GM21576 (cell line): ENCODE data around the gene PRLHR.

Experiments used
- ATAC-seq: cut with Tn5 transposase; IDR thresholded peaks from one replicate; pipeline ENCODE4 v1.9.1; 2021; ENCODE audit warnings: mild to moderate bottlenecking, moderate library complexity; ENCODE audit not compliant: unreplicated experiment

Gene PRLHR

DNA sequence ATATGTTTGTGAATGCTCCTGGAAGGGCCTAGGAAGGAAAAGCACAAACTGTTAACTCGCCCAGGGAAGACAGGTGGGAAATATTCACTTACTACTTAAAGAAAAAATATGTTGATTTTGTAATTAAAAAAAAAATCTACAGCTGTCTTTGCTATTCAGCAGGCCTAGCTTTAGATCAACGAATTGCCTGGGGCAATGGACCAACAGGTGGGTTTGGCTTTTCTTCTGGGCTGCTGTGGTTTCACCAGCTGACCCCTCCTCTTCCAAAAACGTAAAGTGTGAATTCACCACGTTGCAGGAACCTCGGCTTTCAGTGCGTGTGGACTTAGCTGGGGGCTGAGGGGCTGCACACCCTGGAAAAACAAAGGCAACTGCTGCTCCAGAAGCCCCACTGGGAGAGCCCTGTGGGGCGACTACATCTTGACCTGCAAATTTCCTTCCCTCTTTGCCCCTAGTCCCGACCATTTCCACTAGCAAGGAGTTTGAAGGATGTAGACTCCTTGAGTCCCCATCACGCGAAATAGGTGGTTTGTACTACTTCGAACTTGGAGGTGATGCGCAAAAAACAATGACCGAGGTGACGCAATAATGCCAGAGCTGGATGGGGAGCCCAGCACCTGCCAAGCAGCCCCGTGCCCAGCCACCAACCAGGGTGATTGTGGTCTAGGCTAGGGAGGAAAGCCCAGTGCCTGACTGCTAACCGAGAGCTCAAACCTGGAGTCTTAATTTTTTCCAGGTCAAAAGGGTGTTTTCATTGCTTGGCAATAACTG is 7.4 kb downstream of the PRLHR start:
- ATAC-seq, result no peak

GRCh38 chr10:118586911-118587310 is 8.5 kb downstream of the PRLHR start:
- ATAC-seq, result no peak

DNA sequence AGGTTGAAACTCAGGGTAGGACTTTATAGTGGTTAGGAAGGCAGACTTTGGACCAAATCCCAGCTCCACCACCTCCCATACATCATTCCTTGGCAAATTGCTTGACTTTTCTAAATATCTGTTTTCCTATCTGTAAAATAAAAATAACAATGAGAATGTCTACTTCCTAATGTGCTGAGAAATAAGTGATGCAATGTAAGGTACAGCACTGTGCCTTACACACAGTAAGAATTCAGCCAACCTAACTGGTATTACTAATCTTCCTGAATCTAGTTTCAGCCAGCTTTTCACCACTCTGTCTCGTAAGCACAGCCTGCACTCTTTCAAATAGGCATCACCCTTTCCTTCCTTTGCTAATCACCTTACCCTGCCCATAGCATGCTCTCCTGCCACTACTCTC is 9.7 kb downstream of the PRLHR start:
- ATAC-seq, result no peak

GRCh38 chr10:118585234-118585633 is 10.2 kb downstream of the PRLHR start:
- ATAC-seq, result no peak

- no peak for ATAC-seq
These were observed 11.1 kb downstream of the PRLHR start for GRCh38 chr10:118584181-118584954.

DNA sequence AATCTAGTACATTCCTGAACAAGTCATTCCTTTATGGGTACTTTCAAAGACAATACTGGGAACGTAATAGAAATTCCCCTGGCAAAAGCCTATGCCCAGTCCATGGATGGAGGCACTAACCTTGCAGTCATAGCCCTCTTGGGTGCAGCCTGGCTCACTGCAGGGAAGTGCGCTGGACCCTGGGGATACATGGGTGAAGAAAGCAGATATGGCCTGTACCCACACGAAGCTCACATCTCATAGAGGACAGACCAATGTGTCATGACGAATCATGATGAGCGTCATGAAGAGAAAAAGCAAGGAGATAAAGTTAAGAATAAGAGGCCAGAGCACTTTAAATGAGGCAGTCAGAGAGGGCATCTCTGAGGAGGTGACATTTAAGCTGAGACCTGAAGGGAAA is 11.8 kb downstream of the PRLHR start:
- no peak for ATAC-seq

GRCh38 chr10:118582511-118582910 is 12.9 kb downstream of the PRLHR start:
- ATAC-seq, result no peak

DNA sequence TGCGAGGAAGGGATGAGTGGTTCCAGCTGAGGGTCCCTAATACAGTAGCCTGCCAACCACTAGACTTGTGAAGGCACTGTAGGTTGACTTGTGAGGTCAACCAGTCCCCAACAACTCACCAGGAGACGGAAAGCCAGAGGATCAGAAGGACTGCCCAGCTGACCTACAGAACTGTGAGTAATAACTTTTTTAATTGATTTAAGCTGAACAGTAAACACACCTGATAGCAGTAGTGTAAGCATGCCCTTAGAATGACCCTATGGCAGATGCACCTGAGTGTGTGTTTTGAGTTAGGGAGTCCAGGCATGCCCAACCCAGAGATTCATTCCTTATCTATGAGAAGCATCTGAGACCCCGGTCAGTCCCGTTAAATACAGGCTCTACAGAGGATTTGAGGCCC is 14.1 kb downstream of the PRLHR start:
- ATAC-seq, result no peak

- ATAC-seq, result no peak
These were observed 14.7 kb downstream of the PRLHR start for GRCh38 chr10:118580702-118581101.

- ATAC-seq, result no peak
These were observed 21.9 kb downstream of the PRLHR start for GRCh38 chr10:118573512-118573911.

- ATAC-seq, result no peak
These were observed 23.0 kb downstream of the PRLHR start for GRCh38 chr10:118572256-118573041.

- no peak for ATAC-seq
These were observed 24.3 kb downstream of the PRLHR start for GRCh38 chr10:118571123-118571522.

DNA sequence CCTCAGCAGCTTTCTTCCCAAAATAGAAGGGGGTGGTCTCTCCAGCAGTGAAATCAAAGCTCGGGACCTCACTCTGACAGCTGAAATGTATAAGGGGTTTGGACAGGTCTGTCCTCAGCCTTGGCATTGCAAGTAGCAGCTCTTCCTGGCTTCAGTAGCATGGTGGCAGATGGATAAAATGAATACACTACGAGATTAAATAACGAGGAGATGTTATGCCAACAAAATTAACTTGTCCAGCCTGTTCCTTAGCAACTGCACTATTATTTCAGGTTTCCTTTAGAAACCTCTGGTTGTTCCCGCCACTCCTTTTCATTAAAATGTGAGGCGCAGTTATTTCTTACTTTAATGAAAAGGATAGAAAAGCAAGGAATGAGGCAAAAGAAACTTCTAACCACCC is 24.9 kb downstream of the PRLHR start:
- ATAC-seq, result no peak

DNA sequence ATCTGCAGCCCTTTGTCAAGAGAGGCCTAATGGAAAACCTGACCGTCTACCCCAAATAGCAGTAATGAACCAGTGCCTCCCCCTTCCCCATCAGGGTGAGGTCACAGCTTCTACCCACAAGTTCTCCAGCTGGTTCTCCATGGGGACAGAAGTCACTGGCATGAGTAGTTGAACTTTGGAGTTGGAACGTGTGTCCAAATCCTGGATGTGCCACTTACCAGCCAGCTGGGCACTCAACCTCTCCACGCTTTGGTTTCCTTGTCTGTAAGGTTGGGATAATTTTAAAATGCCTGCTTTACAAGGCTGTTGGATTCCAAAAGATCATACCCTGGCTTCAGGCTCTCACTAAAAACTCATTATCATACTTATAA is 25.6 kb downstream of the PRLHR start:
- no peak for ATAC-seq

- ATAC-seq, result no peak
These were observed 26.1 kb downstream of the PRLHR start for GRCh38 chr10:118569241-118569881.

DNA sequence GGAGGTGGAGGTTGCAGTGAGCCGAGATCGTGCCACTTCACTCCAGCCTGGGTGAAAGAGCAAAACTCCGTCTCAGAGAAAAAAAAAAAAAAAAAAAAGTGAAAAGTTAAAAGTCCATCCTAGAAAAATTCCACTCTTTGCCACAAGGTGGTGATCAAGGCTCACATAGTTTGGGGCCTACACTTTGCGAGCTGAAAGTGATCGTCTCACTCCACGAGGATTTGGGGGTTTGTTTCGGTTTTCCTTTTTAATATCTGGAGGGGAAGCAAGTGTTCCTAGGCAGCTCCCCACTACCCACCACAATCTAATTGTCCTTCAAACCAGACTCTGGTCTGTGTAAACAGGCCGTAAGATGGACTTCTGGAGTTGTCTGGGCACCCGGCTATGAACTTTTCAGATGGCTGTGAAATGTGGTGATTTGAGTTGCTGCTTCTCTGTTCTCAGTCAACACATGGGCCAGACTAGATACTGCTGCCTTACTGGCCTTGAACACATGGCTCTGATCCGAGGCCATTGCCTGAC is 27.1 kb downstream of the PRLHR start:
- no peak for ATAC-seq

GRCh38 chr10:118567701-118568248 is 27.7 kb downstream of the PRLHR start:
- no peak for ATAC-seq

- ATAC-seq, result no peak
These were observed 28.5 kb downstream of the PRLHR start for GRCh38 chr10:118566911-118567310.

DNA sequence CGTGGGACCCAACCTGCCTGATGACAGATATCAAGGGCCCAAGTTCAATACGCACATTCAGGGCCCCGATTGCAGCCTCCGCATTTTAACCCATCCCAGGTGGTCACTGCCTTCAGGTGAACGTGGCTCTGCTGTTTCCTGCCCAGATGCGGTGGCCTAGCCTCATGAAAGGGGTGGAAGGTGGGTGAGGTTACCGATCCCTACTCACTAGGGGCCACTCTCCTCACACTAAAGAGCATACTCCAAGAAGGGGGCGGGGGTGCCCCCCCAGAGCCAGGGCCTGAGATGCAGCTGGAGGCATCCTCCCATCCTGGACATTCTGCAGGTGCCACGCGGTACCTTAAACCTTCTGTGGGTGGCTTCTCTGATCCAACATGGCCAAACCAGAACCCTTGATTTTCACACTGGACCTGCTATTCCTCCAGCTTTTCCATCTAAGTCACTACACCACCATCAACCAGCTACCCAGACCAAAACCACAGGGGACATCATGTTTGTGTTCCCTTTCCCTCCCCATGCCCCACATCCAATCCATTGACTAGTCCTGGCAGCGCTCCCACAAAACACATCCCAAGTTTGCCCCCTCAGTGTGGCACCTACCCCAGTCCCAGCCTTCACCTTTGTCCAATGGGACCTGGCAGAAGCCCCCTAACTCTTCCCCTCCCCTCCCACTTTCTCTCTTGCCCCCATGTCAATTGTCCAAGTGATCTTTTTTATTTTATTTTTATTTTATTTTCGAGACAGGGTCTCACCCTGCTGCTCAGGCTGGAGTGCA is 30.0 kb downstream of the PRLHR start:
- ATAC-seq, result no peak

DNA sequence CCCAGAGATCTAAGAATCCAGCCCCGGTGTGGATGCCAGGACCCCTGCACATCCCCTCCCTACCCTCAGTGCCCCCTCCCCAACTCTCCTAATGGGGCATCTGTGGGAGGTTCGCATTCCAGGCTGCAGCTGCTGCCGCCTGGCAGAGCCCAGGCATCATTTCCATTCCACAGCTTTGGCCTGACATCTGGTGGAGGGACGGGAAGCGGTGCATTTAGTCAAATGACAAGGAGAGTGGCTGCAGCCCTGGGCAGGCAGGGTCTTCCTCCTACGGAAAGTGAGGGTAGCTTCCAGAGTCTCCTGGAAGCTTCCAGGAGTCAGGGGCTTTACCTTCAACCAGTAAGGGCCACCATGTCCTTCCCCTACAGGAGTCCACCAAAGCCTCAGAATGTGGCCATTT is 30.8 kb downstream of the PRLHR start:
- no peak for ATAC-seq
